Activated CD8-positive, alpha-beta memory T cell treated with anti-CD3 and anti-CD28 coated beads, Interleukin-2, amount 50 U/mL, for 1 hour (primary cell): ENCODE measurements around the gene NLK.
"Not testable (repeated sequence)": the region's sequence is repeated elsewhere in the genome, so short reads cannot be mapped to it uniquely, and the experiment has no call there.

ENCODE experiments used
- DNase-seq: peaks from one replicate; pipeline ENCODE4 v3.0.0-alpha.2; 2020; ENCODE audit errors: extremely low read depth

NLK gene

GRCh38 chr17:28194382-28194781 lies 151.9 kb downstream of the NLK start:
- no peak for DNase-seq

- DNase-seq: no peak
These were observed 154.2 kb downstream of the NLK start for GRCh38 chr17:28196636-28197035.

- no peak for DNase-seq
These were observed 156.6 kb downstream of the NLK start for GRCh38 chr17:28199115-28199514.

DNA sequence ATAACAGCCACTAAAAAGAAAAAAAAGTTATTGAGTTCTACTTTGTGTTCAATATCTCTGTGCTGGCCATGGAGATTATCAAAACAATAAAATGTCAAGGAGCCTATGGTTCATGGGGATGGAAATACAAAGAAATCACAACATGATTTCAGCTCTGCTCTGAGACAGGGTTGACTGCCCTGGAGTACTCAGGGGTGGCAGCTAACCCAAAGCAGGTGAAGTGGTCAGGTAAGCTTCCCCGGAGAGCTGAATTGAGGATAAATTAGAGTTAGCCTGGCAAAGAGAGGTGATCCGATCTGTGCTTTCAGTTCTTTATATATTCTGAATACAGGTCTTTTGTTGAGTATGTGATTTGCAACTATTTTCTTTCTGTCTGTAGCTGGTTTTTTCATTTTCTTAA lies 157.3 kb downstream of the NLK start:
- no peak for DNase-seq

- no peak for DNase-seq
These were observed 158.8 kb downstream of the NLK start for GRCh38 chr17:28201315-28201714.

DNA sequence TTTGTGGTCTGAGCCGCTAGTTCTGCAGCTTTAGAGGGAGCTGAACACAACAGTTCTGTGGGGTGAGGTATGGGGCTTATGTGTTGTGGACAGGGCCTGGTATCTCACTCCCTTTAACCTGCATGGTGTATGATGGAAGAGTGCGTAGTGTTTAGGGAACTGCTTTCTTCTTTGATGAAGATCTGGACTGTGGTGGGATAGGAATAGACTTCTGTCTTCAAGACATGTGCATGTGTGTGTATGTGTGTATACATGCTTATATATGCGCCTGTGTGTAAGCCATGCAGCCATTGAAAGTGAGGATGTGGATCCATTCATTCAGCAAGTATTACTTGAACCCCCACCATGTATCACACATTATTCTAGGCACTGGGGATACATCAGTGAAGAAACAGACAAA lies 161.8 kb downstream of the NLK start:
- DNase-seq: no peak

- DNase-seq: no peak
These were observed 162.3 kb downstream of the NLK start for GRCh38 chr17:28204751-28205150.

DNA sequence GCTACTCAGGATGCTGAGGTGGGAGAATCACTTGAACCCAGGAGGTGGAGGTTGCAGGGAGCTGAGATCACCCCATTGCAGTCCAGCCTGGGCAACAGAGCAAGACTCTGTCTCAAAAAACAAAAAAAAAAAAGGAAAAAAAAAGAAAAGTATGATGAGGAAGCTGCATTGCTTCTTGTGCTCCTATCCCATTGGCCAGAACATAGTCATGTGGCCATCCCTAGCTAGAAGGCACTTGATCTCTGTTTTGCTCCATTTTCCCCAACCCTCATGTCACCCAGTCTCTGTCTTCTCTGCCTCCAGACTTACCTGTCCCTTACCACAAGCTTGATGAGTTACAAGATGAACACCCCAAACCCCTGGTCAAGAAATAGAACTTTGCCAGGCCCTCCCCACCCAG lies 163.8 kb downstream of the NLK start:
- DNase-seq: no peak

DNA sequence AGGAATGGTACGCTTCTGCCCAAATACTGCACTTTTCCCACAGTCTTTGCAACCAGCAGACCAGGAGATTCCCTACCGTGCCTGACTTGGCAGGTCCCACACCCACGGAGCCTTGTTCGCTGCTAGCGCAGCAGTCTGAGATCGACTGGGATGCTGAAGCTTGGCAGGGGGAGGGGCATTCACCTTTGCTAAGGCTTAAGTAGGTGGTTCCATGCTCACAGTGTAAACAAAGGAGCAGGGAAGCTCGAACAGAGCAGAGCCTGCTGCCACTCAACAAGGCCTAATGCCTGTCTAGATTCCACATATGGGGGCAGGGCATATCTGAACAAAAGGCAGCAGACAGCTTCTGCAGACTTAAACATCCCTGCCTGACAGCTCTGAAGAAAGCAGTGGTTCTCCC lies 169.3 kb downstream of the NLK start:
- no peak for DNase-seq

DNA sequence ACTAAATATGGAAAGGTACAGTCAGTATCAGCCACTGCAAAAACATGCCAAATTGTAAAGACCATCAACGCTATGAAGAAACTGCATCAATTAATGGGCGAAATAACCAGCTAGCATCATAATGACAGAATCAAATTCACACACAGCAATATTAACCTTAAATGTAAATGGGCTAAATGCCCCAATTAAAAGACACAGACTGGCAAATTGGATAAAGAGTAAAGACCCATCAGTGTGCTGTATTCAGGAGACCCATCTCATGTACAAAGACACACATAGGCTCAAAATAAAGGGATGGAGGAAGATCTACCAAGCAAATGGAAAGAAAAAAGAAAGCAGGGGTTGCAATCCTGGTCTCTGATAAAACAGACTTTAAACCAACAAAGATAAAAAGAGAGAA lies 171.1 kb downstream of the NLK start:
- not testable (repeated sequence) for DNase-seq

- DNase-seq: no peak
These were observed 173.6 kb downstream of the NLK start for GRCh38 chr17:28216052-28216451.

GRCh38 chr17:28216528-28216927 lies 174.1 kb downstream of the NLK start:
- no peak for DNase-seq

DNA sequence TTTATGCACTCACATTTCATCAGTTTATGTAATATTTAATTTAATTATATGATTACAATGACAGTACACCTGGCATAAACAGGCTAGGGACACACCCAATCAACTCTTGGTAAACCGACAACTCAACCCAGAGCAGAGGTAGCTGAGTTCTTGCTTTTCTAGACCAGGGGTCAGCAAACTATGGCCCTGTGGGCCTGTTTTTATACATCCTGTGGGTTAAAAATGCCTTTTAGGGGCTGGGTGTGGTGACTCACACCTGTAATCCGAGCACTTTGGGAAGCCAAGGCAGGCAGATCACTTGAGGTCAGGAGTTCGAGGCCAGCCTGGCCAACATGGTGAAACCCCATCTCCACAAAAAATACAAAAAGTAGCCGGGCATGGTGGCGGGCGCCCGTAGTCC lies 177.3 kb downstream of the NLK start:
- no peak for DNase-seq

DNA sequence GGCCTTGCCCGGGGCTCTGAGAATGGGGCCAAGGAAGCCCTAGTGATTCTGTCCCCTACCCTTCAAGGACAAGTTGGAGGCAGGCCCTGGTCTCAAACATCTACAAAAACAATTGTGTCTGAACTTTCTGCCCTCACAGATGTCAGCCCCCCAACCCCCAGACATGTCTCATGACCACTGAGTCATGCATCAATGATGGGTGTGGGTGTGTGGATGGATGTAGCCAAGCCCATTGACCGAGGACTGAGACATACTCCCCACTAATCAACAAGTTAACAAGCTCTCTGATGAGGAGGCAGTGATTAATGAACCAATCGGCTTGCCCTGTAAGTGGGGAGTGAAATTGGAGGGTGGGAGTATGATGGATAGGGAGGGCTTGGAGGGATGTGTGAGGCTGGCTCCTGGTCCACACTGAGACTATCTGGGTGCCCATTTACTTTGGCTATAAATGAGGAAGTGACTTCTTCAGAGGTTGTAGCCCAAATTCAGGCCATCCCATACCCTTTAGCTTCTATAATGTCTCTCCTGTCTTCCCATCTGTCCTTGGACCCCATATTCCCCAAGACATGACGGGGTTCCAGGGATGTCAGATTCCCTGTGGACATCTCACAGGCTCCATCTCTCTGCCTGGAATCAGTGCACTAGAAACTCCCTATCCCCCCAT lies 179.4 kb downstream of the NLK start:
- DNase-seq: no peak

GRCh38 chr17:28225271-28225670 lies 182.8 kb downstream of the NLK start:
- no peak for DNase-seq

GRCh38 chr17:28225867-28226266 lies 183.4 kb downstream of the NLK start:
- no peak for DNase-seq

DNA sequence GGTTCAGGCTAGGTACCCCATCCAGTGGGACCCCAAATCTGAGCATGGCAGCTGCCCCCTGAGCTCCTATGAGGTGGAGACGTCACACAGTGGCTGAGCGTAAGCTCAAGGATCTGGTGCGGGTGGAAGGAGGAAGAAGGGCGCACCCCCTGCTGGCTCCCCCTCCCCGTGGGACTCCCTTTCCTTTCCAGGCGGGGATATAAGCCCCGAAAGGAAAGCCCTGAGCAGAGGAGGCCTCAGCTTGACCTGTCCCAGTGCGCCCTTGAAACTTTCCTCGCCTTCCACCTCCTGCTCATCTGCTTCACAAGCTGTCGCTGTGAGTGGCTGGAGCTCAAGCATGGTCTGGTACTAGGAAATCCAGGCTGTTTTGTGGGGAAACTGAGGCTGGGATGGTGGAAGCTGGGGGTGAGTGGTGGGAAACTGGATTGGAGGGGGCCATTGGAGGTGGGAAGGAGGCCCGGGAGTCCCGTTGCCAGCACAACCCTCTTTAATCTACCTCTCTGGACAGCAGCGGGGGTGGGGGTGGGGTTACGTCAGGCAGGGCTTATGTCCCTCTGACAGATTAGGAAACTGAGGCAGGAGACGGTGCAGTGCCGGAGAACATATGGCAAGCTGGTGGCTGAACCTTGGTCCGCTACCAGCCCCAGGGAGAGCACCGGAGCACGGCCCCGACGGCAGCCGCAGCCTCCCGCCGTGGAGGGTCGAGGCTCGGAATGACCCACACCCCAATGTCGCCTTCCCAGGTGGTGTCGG lies 184.3 kb downstream of the NLK start:
- no peak for DNase-seq

DNA sequence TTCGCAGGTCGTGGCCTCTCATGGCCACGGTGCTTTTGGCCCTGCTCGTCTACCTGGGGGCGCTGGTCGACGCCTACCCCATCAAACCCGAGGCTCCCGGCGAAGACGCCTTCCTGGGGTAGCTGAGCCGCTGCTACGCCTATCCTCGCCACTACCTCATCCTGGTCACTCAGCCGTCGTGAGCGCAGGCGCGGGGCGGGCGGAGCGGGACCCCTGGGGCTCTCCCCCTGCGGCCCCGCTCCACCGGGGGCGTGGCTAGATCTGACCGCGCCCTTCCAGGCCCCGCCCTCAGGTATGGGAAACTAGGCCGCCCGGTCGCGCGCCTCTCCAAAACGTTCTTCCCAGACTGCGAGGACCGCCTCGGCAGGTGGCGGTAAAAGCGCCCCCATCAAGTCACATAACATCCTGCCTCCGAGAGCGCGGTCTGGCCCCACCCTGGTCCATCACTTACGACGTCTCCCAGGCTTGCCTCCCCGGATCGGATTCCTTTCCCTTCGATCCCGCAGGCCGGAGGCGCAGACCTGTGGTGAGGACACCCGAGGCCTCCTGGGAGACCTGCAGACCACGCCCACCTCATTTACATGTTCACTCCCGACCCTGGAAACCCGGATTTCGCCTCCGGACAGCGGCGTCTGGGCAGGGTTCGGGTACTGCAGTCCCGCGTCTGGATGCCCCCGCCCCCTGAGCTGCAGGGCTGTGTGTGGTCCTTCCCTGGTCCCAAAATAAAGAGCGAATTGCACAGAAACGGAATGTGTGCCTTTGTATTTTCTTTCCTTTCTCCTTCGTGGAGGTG lies 185.0 kb downstream of the NLK start:
- DNase-seq: no peak

DNA sequence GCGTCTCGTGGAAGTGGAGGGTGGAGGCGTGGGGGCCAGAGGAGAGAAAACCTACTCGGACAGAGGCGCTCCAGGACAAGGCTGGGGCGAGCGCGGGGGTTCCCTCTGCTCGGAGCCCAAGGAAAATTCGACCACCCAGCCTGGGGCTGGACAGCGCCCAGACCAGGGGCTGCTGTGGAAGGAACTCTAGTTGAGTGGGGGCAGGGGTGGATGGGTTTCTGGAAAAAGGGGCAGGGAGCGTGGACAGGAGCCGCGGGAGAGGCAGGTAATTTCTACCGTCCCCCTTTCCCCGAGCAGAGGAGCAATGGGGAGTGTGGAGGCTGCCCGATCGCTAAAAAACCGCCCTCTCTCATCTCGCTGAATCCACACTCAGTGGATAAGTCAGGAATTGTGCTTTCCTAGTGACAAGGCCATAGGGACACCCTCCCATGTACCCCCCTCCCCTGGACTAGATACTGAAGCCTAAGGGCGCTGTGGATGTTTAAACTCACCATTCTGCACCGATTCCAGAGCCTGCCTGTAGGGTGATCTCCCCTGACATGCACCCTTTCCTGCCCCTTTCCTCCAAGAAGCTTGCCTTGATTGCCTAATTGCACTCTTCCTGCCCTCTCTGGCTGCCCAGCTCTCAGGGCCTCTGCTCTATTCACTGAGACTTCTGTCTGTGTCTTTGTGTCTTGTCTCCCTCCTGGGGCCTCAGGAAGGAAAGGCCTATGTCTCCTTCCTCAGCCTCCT lies 185.8 kb downstream of the NLK start:
- DNase-seq: no peak

DNA sequence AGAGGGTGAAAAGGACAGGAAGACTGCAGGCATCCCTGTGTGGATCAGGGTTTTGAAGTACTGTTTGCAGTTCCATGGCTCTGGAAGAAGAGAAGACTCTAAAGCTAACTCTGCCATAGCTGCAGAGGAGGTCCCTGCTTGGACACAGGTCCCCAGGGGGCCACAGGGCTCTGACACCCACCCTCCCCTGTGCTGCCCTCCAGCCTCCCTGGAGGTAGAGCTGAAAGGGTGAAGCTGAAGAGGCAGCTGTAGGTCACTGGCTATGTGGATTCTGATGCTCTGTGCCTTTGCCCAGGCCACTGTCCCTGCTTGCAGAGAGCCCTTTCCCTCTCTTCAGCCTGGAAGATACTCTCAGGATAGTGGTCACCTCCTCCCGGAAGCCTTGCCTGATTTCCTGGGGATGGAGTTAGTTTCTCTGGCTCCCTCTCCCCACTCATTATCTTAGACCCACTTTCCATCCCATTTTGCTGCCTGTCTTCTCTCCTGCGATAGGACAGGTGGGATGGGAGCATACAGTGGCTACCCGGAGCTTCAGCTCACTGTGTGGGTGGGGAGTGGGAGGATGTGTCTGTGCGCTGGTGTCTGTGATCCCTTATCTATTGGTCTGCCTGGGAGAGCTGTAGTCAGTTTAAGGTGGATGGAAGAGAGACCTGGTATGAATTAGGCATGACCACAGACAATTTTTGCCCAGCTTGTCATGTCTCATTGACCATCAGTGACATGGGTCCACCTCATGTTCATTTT lies 186.7 kb downstream of the NLK start:
- DNase-seq: no peak

DNA sequence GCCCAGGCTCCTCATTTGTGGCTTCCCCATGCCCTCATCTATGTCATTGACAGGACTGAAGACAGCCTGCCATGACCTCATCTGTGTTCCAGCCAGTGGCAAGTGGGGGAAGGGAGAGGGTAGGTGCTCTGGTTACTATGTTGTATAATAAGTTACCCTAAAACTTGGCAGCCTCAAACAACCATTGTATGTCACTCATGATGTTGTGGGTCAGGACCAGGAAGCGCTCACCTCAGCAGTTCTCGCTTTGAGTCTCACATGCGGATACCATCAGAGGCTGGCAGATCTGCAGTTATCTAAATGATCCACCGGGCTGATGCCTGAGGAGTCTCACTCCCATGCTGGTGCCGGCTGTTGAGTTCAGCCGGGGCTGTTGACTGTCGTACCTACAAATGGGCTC lies 187.5 kb downstream of the NLK start:
- DNase-seq: no peak
